Fibroblast of the aortic adventitia (primary cell): ENCODE results near the gene BICD2. TPM values are rescaled to one million over a fixed set of nuclear protein-coding genes. Genes with fewer than 3 reads are reported as not detected.

Source experiments
- DNase-seq: peaks from one replicate; pipeline ENCODE4 v3.0.0-alpha.2; 2010; ENCODE audit warnings: low read depth
- H3K4me3 ChIP-seq: 2 replicates; pipeline ENCODE4 v1.5.1; 2011; ENCODE audit warnings: low read depth, mild to moderate bottlenecking, control low read depth, low read length, moderate library complexity
- CTCF ChIP-seq: IDR thresholded peaks from 2 replicates; pipeline ENCODE4 v1.5.1; 2011; ENCODE audit warnings: mild to moderate bottlenecking, low read length, control low read depth, inconsistent platforms; ENCODE audit not compliant: insufficient read depth
- total RNA-seq: library from RNA; depleted of rRNA; stranded (reverse); fragments of >200 nt; gene quantifications from 2 replicates; pipeline ENCODE4 v1.2.3, GENCODE V29; 2012; ENCODE audit warnings: low replicate concordance

Gene BICD2
- total RNA-seq, 1 donor = 39.7 TPM

DNA sequence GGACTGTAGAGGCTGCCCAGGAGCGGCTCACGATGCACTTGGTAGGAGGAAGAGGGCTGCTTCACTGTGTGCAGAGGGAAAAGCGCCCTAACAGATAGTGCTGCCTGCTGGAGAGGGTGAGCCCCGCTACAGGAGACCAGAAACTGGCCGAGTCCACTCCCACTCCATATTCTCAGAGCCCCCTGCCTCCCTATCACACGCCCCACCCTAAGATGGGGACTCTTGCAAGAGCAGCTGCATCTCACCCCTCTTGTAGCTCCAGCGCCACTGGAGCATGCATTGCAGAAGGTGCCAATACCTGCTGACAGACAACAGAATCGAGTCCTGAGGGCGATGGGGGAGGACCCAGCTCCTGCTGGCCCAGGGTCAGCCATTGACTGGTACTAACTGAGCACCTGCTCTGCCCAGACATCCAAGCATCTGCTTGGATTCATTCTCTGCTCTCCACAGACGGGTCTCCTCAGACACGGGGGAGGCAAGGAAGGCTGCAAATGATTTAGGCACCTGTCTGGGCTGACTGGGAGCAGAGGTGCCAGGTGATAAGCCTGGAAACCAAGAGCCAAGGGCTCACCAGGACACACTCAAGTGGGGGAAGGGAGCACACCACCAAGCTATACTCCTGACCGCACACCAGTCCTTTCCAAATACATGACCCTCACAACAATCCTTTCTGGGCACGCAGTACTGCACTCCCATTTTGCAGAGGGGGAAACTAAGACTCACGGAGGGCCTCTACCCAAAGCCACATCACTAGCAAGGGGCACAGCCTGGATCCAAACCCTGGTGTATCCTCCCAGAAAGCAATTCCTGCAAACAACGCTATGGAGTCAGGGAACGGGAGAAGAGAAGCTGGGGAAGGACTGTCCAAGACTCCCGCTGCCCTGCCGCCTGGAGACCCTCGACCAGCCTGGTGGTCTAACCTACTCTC, 1.6 kb downstream of the BICD2 start:
- peak overlapping the region; percentile 95 for H3K4me3 ChIP-seq
- DNase-seq = no peak
- TF ChIP-seq CTCF = no peak

DNA sequence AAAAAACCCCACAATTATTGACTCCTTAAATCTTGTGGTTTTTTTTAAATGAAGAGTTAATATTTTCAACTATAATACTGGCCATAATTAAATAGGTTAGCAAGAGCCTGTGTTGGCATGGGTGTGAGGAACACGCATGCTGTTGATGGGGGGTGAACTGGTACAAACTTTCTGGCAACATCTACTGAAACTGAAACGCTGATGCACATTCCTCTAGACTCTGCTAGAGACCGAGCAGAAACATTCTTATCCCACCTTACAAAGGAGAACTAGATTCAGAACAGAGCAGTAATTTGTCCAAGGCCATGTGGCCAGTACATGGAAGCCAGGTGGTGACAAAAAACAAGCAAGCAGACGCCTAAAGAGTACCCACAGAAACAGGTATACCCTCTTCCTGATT, 2.4 kb downstream of the BICD2 start:
- no peak for DNase-seq
- H3K4me3 ChIP-seq = peak overlapping the region; percentile 95
- no peak for TF ChIP-seq CTCF

GRCh38 chr9:92761686-92762085, 2.9 kb downstream of the BICD2 start:
- no peak overlapping the region for H3K4me3 ChIP-seq
- no peak for DNase-seq
- TF ChIP-seq CTCF = no peak

DNA sequence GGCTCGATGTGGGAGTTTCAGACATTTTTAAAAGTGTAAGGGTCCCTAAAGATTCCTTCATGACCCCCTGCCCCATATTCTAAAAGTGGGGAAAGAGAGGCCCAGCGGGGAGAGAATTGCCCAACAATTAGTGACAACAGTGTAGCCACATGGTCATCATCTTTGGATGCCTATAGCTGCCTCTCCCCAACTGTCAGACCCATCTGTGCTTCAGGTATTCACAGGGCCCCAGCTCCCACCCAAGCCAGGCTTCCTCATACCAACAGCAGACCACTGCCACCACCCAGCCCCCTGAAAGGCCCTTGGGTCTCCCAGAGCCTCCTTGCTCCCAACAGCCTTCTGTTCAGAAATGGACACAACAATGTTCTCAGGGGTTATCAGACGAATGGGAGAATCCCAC, 4.1 kb downstream of the BICD2 start:
- DNase-seq = no peak
- H3K4me3 ChIP-seq = no peak overlapping the region
- TF ChIP-seq CTCF = no peak

DNA sequence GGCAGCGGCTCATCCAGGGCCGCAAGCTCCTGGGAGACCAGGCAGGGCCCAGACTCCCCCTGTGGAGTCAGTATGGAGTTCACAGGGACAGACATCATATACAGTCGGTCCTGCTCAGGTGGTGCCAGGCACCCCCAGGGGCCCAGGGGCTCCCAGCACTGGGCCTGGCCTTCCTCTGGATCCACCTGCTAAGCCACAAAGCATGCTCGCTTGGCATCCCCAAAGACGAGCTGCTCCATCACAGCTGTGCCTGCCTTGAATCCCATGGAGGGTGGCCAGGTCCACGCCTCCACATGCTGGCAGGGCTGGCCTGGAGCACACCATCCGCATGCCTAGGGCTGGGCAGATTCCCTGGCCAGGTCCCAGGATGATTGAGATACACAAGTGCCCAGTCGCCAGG, 4.6 kb downstream of the BICD2 start:
- DNase-seq = no peak
- H3K4me3 ChIP-seq = no peak overlapping the region
- TF ChIP-seq CTCF = no peak

DNA sequence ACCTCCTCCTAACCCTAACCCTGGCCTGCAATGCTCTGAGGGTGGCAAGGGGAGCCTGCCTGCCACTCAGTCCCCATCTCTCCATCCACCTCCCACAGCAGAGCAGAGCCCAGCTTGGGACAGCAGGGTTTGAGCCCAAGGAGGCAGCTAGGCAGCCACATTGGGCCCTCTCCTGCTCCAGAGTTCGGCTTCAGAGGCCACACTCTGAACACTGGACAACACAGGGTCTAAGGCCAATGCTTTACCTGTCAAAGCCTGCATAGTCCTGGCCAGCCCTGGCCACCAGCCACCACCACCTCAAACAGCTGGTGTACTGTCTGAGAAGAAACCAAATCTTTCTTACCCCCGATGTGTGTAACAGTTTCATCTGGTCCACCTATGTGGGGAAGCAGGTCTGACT, 5.2 kb downstream of the BICD2 start:
- no peak for DNase-seq
- H3K4me3 ChIP-seq = no peak overlapping the region
- TF ChIP-seq CTCF = no peak
